Calu3 (cell line): ENCODE measurements around the gene CRIM1. TPM values are rescaled to one million over a fixed set of nuclear protein-coding genes. Genes with fewer than 3 reads are reported as not detected.

Experiments used
- BruUV-seq: library from RNA; stranded (reverse); fragments of 400-500 nt; replicated peaks from 2 replicates; lab custom pipeline; 2021; lab: Mats Ljungman, UMichigan
- CTCF ChIA-PET: fragments of 300-600 bp; sonication (Branson Sonifier 250); formaldehyde crosslinking; loops from one replicate; lab custom pipeline; 2022; ENCODE audit warnings: antibody characterized with exemption; lab: Charles Lee
- DNase-seq: peaks from one replicate; pipeline ENCODE4 v3.0.0; 2022
- H3K27ac Mint-ChIP-seq: one replicate; pipeline ENCODE4 v1.8.0; 2022; ENCODE audit warnings: mixed read lengths; ENCODE audit not compliant: unreplicated experiment
- H3K27me3 Mint-ChIP-seq: one replicate; pipeline ENCODE4 v1.8.0; 2022; ENCODE audit warnings: mixed read lengths; ENCODE audit not compliant: unreplicated experiment
- H3K36me3 Mint-ChIP-seq: one replicate; pipeline ENCODE4 v1.8.0; 2022; ENCODE audit warnings: mild to moderate bottlenecking, moderate library complexity, mixed read lengths; ENCODE audit not compliant: insufficient read depth, unreplicated experiment
- H3K4me1 Mint-ChIP-seq: one replicate; pipeline ENCODE4 v1.8.0; 2022; ENCODE audit warnings: mild to moderate bottlenecking, low read depth, mixed read lengths; ENCODE audit not compliant: unreplicated experiment
- H3K4me3 Mint-ChIP-seq: one replicate; pipeline ENCODE4 v1.8.0; 2022; ENCODE audit warnings: mild to moderate bottlenecking, low read depth, moderate library complexity, mixed read lengths; ENCODE audit not compliant: unreplicated experiment
- H3K9me3 Mint-ChIP-seq: one replicate; pipeline ENCODE4 v1.8.0; 2022; ENCODE audit warnings: low read depth, mixed read lengths; ENCODE audit not compliant: unreplicated experiment
- intact Hi-C: fragments of 100-400 bp; cut with micrococcal nuclease; formaldehyde crosslinking; loops from one replicate; pipeline ENCODE4 v1.10.0; 2022; ENCODE audit not compliant: unreplicated experiment
- total RNA-seq: library from RNA; stranded (reverse); gene quantifications from 2 replicates; pipeline ENCODE4 v1.2.3, GENCODE V29; 2022
- TF ChIP-seq, protein P1 (sequence below): fragments of 200-600 bp; IDR thresholded peaks from one replicate; pipeline ENCODE4 v1.8.0; 2022; ENCODE audit warnings: antibody characterized with exemption; ENCODE audit not compliant: unreplicated experiment

Gene CRIM1
- total RNA-seq, 1 experiment from 2014 or later, result 57.6 TPM

- Mint-ChIP-seq H3K36me3 (no peaks in the 10 kb centered on the region), H3K27me3 (no peaks in the 10 kb centered on the region), H3K27ac (no peak overlapping the region), H3K4me3 (peak overlapping the region; percentile 37), H3K4me1 (peaks cover 26% of the 10 kb centered on the region), H3K9me3 (no peaks in the 10 kb centered on the region)
- TF ChIP-seq, protein P1, sequence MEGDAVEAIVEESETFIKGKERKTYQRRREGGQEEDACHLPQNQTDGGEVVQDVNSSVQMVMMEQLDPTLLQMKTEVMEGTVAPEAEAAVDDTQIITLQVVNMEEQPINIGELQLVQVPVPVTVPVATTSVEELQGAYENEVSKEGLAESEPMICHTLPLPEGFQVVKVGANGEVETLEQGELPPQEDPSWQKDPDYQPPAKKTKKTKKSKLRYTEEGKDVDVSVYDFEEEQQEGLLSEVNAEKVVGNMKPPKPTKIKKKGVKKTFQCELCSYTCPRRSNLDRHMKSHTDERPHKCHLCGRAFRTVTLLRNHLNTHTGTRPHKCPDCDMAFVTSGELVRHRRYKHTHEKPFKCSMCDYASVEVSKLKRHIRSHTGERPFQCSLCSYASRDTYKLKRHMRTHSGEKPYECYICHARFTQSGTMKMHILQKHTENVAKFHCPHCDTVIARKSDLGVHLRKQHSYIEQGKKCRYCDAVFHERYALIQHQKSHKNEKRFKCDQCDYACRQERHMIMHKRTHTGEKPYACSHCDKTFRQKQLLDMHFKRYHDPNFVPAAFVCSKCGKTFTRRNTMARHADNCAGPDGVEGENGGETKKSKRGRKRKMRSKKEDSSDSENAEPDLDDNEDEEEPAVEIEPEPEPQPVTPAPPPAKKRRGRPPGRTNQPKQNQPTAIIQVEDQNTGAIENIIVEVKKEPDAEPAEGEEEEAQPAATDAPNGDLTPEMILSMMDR, result no peak
- DNase-seq, result no peak
- BruUV-seq, result no TSS peak
- CTCF ChIA-PET, result interaction anchor here (0.6 to 1.2 kb wide), 8 partner anchors 9 to 289 kb away, joined by 3 to 6 read pairs (median 4); no protein-coding TSS in a partner anchor
- intact Hi-C loops, result loop anchor here (5.0 kb wide), 1 partner anchor 55 kb away; the partner anchor contains the start of gene CRIM1
These were observed 56.4 kb downstream of the CRIM1 start for GRCh38 chr2:36411962-36412444.

DNA sequence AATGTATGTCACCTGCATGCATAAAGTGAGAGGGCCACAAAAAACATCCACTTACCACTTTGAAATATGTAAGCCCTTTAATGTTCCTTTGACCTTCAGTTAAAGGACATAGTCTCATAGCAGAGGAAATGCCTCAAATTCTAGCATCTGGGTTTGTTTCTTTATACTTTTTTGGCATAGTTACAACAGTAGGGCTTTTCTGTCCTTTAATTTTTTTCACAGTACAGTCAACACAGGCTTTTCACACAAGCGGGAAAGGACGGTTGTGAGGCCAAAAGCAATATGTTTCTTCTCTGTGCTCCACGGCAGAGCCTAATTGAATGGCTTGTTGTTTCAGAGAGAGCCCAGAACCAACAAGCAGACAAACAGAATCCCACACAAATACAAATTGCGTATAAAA is 57.6 kb downstream of the CRIM1 start:
- CTCF ChIA-PET, result no interaction called here
- DNase-seq, result no peak
- Mint-ChIP-seq H3K4me1 (peaks cover 35% of the 10 kb centered on the region), H3K4me3 (no peak overlapping the region), H3K27me3 (no peaks in the 10 kb centered on the region), H3K27ac (no peak overlapping the region), H3K9me3 (no peaks in the 10 kb centered on the region), H3K36me3 (no peaks in the 10 kb centered on the region)
- TF ChIP-seq, protein P1, result no peak
- BruUV-seq, result no TSS peak
- intact Hi-C loops, result loop anchor here (5.0 kb wide), 1 partner anchor 56 kb away; the partner anchor contains the start of gene CRIM1

GRCh38 chr2:36414307-36414706 is 58.7 kb downstream of the CRIM1 start:
- Mint-ChIP-seq H3K27ac (no peak overlapping the region), H3K9me3 (no peaks in the 10 kb centered on the region), H3K36me3 (no peaks in the 10 kb centered on the region), H3K4me3 (no peak overlapping the region), H3K4me1 (peaks cover 35% of the 10 kb centered on the region), H3K27me3 (no peaks in the 10 kb centered on the region)
- TF ChIP-seq, protein P1, result no peak
- no peak for DNase-seq
- BruUV-seq, result no TSS peak
- CTCF ChIA-PET, result interaction anchor here (1.4 kb wide), 1 partner anchor 46 kb away, joined by 3 read pairs; no protein-coding TSS in a partner anchor
- intact Hi-C loops, result loop anchor here (5.0 kb wide), 1 partner anchor 57 kb away; the partner anchor contains the start of gene CRIM1

- Mint-ChIP-seq H3K4me3 (no peak overlapping the region), H3K27me3 (no peaks in the 10 kb centered on the region), H3K27ac (no peak overlapping the region), H3K4me1 (peaks cover 46% of the 10 kb centered on the region), H3K36me3 (peaks cover 2% of the 10 kb centered on the region), H3K9me3 (no peaks in the 10 kb centered on the region)
- intact Hi-C loops, result no loop called here
- no peak for DNase-seq
- TF ChIP-seq, protein P1, result no peak
- BruUV-seq, result no TSS peak
- CTCF ChIA-PET, result interaction anchor here (1.2 kb wide), 1 partner anchor 8 kb away, joined by 3 read pairs; no protein-coding TSS in a partner anchor
These were observed 59.9 kb downstream of the CRIM1 start for GRCh38 chr2:36415381-36416022.
